Gastrocnemius medialis (tissue), 4 donors: ENCODE data around the gene MTG1.
"Not testable (repeated sequence)": the region's sequence is repeated elsewhere in the genome, so short reads cannot be mapped to it uniquely, and the experiment has no call there.

ENCODE experiments used
- CTCF ChIP-seq, 5 experiments: fragments of 450-650 bp in 3 of 5; fragments of 200-600 bp in 2 of 5; sonication (generic) in 2 of 5; IDR thresholded peaks in 4 of 5; conservative IDR thresholded peaks in 1 of 5; 1 replicate in 4 of 5; 2 replicates in 1 of 5; pipeline ENCODE4 v1.5.1; 2016 to 2019; ENCODE audit warnings: antibody characterized with exemption in 5 of 5, mild to moderate bottlenecking in 3 of 5, moderate library complexity in 3 of 5
- POLR2A ChIP-seq, 2 donors: fragments of 450-650 bp; IDR thresholded peaks; one replicate each; pipeline ENCODE4 v1.6.1; 2017; ENCODE audit warnings: antibody characterized with exemption in 2 of 2, mild to moderate bottlenecking in 2 of 2, moderate library complexity in 2 of 2

DNA sequence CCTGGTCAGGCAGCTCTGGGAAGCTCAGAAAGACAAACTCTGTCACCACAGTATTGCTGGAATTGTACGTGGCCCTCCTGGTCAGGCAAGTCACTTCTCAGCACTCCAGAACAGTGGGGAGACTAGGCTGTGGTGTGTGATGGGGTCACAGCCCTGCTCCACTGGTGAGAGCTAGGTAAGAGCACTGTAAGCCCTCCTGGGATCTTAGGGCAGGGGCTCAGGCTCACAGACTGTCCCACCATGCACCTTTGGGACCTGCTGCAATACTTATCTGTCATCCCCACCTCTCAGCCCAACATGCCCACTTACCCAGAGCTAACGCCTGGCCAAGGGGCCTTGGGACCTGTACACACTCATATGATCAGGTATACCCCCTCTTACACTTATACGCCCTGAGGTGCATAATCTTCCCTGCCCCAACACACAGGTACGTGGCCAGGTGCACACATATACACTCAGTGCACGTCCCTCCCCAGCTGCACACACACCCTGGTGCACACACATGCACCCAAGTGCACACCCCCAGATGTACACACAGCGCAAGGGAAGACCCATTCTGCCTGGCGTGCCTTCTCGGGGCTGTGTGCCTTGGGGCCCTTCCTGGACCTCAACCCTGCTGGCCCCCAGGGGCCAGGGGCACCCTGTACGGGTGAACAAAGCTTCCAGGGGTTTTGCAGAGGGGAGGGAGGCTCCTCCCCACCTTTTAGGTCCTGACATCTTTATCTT is 38.1 kb downstream of the MTG1 start:
- not testable (repeated sequence) for TF ChIP-seq CTCF (IDR thresholded peaks at IDR 0.05 in 4 of 5, conservative IDR thresholded peaks at IDR 0.05 in 1 of 5); POLR2A (IDR thresholded peaks at IDR 0.05)
